A204.1 (cell line): ENCODE measurements around the gene ZNF91.
"Not testable (repeated sequence)": the region's sequence is repeated elsewhere in the genome, so short reads cannot be mapped to it uniquely, and the experiment has no call there.

ENCODE experiments used
- FAIRE-seq: peaks from 2 replicates; lab custom pipeline; 2012; peaks lifted over from hg19 to GRCh38; lab: Jason Lieb, UNC

Gene ZNF91

GRCh38 chr19:23395722-23396117, 449 bp upstream of the ZNF91 start:
- FAIRE-seq: not testable (repeated sequence)

DNA sequence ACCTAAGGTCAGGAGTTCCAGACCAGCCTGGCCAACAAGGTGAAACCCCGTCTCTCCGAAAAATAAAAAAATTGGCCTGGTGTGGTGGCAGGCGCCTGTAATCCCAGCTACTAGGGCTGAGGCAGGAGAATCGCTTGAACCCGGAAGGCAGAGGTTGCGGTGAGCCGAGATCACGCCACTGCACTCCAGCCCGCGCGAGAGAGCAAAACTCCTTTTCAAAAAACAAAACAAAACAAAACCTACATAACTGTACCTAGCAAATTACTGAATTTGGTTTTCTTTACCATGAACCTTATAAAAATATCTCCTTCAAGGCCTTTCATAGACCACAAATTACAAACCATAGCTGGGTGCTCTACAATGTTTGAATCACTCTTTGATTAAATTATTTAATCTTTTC, 760 bp downstream of the ZNF91 start:
- FAIRE-seq: no peak

GRCh38 chr19:23393121-23393520, 2.1 kb downstream of the ZNF91 start:
- FAIRE-seq: no peak

- FAIRE-seq: no peak
Measured at GRCh38 chr19:23391236-23391635, 4.0 kb downstream of the ZNF91 start.

DNA sequence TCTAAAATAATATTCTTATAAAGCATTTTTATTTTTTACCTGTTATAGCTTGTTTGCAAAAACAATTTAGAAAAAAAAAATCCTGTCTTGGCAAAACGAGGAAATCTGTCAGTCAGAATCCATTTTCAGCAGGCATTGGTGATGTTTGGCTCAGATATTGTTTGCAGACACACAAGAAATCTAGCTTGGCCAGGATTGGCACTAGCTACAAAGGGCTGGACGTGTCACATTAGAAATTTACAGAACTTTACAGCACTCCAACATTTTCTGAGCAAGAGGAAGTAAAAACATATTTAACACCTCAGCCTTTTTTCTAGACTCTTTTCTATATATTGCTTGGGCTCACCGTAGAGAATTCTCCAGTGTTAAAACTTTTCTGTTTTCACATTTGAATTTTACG, 9.9 kb downstream of the ZNF91 start:
- no peak for FAIRE-seq

DNA sequence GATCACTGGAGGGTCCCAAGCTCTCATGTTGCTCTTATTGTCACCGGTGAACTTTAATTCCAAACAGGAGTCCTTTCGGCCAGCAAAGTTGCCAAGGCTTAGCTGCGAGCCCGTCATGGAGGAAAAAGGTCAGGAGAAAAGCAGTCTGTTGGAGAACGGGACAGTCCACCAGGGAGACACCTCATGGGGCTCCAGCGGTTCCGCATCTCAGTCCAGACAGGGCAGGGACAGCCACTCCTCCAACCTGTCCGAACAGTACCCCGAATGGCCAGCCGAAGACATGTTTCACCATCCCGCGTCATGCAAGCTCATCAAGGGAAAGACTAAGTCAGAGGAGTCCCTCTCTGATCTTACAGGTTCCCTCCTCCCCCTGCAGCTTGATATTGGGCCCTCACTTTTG, 10.4 kb downstream of the ZNF91 start:
- FAIRE-seq: no peak

DNA sequence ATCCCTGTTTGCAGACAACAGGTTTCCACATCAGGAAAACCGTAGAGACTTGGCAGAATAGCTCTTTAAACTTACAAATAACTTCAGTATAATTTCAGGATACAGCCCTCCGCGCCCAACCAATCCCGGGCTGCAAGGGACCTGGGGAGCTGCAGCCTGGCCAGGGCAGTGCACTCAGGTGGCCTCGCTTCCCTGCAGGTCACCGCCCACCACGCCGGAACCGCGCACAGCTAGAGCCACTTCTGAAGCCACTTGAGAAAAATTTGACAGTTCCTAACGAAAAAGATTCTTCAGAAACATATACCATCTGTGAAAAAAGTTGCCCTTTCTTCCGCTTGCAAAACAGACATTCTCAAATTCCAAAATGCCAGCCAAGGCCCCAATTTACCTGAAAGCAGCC, 11.1 kb downstream of the ZNF91 start:
- no peak for FAIRE-seq

GRCh38 chr19:23382955-23383354, 12.3 kb downstream of the ZNF91 start:
- FAIRE-seq: no peak

DNA sequence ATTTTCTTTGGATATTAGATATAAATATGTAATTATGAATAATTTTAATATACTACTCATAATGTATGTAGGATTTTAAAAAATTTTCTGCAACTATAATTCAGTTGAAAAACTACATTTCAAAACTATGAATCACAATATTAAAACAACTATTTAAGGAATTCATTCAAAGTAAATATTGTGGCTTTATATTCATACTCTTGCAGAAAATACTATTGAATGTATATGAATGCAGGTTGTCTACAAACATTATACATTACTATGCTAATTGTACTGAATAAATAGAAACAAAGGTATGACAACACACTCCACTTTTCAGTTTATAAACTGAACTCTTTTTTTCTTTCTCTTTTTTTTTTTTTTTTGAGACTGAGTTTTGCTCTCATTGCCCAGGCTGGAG, 14.2 kb downstream of the ZNF91 start:
- peak; percentile 91 for FAIRE-seq

DNA sequence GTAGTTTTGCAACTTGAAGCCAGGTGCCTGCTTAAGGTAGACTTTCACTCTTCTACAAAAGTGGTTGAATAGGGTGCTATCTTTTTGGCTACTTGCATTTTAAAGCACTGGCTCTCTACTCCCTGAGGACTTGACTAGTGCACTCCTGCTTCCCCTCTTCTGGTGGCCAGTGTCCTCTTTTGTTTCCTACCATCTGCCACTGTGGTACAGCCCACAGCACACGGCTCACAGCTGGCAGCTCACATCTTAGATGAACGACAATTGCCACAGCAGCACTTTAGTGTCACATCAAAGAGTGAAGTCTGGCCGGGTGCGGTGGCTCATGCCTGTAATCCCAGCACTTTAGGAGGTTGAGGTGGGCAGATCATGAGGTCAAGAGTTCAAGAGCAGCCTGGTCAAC, 15.6 kb downstream of the ZNF91 start:
- not testable (repeated sequence) for FAIRE-seq

- FAIRE-seq: no peak
Measured at GRCh38 chr19:23378948-23379347, 16.3 kb downstream of the ZNF91 start.

DNA sequence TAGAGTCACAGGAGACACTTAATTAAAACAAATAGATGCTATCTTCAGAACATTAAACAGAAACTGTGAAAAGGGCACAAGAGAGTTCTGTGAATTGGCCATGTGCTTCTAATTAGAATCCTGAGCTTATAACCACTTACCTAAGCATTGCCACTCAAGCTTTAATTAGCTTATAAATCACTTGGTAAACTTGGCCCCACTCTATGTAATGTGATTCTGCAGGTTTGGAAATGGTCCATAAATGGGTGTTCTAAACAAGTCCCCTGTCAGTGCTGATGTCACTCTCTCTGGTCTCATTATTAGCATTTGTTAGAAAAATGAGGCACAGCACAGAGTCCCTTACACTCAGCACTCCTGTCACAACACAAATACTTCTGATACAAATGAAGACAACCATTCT, 18.0 kb downstream of the ZNF91 start:
- FAIRE-seq: no peak

DNA sequence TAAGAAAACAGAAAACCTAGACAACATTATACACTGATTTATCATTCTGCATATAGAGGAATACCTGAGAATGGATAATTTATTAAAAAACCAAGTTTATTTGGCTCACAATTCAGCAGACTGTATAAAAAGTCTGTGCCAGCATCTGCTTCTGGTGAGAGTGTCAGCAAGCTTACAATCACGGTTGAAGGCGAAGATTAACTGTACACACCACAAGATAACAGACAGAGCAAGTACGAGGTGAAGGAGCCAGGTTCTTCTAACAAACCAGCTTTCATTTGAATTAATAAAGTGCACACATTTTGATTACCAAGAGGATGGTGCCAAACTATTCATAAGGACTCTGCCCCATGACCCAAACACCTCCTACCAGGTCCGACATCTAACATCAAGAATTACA, 28.8 kb downstream of the ZNF91 start:
- no peak for FAIRE-seq

DNA sequence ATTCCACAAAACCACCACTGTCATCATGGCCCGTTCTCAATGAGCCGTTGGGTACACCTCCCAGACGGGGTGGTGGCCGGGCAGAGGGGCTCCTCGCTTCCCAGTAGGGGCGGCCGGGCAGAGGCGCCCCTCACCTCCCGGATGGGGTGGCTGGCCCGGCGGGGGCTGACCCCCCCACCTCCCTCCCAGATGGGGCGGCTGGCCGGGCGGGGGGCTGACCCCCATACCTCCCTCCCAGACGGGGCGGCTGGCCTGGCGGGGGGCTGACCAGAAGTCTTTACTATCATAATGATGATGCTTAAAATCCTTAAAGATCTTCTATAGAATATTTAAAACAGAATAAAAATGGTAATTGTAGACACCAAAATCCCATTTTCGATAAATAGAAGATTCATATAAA, 29.2 kb downstream of the ZNF91 start:
- FAIRE-seq: not testable (repeated sequence)

DNA sequence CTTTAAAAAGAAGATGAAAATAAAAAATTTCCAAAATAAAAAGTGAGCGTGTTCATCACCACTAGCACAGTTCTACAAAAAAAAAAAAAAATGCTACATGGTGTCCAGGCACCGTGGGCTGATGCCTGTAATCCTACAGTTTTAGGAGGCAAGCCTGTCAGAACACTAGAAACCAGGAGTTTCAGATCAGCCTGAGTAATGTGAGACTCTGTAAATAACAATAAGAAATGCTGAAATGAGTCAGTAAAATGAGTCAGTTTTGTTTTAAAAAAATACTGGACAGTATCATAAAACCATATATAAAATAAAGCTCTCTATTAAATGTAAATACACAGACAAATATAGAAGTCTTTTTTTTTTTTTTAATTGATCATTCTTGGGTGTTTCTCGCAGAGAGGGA, 30.0 kb downstream of the ZNF91 start:
- no peak for FAIRE-seq

DNA sequence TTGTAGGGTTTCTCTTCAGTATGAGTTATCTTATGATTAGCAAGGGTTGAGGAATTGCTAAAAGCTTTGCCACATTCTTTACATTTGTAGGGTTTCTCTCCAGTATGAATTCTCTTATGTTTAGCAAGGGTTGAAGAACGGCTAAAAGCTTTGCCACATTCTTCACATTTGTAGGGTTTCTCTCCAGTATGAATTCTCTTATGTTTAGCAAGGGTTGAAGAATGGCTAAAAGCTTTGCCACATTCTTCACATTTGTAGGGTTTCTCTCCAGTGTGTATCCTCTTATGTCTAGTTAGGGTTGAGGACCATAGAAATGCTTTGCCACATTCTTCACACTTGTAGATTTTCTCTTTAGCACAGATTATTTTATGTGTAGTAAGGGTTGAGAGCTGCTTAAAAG, 33.4 kb downstream of the ZNF91 start:
- FAIRE-seq: not testable (repeated sequence)

DNA sequence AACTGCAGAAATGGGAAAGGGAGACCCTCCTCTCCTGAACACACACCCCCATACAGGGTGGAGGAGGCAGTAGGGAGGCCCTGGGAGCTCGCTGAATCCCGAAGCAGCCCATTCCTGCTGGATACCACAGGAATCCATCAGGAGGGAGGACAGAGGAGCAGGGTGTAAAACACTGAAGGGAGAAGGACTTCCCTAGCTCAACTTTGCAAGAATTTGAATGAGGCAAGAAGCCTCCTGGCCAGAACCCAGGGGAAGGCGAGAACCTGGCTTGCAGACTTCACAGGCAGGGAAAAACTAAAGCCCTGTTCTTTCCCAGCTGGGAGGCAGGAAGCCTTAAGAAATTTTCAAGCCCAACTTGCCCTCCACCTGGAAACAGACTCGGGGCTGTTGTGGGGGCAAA, 43.5 kb downstream of the ZNF91 start:
- no peak for FAIRE-seq

DNA sequence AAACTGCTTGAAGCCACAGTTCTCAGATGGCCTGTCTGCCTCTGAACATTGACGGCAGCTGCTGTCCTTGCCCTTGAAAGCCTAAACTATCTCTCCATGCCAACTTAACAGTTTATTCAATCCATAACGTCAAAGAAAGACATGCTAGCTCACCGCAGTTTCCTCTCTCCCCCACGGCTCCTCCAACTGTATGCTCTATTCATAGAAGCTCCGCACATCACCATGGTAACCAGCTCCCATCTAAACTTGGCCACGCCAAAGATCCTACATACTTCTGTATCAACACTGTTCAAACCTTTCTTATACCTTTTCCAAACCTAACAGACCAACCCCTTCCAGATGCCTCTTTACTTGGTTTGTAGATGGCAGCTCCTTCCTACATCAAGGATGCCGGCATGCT, 48.6 kb downstream of the ZNF91 start:
- FAIRE-seq: no peak

DNA sequence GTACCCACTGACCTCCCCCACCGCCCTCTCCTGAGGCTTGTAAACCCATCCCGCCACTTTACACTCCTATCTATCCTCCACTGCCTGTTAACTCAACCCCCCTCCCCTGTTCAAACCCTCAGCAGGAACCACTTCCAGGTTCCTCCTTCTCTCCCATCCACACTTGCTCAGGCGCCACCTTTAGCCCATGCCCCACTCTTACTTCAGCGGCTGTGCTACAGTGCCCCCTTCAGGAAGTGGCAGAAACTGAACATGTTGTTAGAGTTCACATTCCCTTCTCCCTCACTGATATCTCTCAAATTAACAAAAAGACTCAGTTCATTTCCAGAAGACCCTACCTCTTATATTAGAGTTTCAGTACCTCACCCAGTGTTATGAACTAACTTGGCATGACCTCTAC, 49.4 kb downstream of the ZNF91 start:
- no peak for FAIRE-seq

DNA sequence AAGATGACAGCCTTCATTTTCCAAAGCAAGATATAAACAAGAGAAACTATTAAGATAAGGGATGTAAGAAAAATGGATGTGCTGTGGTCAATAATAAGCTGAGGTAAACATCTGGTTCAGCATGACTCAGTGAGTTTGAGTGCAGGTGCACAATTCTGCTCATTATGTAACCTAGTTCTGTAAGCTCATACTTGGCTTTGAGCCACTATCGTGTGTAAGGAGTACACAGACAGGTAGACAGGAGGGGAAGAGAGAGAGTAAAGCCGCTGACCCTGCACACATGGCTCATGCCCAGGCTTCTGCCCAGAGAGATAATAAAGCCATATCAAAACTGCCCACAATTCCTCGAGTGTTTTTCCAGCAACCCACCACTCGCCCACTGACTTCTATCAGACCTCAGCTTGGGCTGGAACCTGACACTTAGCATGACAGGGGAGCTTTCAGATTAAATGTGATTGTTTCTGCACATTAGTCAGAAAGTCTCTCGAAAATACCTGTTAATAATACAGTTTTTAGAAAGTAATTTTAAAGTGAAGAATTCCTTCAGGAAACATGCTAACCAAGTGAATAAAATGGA, 51.7 kb downstream of the ZNF91 start:
- no peak for FAIRE-seq

DNA sequence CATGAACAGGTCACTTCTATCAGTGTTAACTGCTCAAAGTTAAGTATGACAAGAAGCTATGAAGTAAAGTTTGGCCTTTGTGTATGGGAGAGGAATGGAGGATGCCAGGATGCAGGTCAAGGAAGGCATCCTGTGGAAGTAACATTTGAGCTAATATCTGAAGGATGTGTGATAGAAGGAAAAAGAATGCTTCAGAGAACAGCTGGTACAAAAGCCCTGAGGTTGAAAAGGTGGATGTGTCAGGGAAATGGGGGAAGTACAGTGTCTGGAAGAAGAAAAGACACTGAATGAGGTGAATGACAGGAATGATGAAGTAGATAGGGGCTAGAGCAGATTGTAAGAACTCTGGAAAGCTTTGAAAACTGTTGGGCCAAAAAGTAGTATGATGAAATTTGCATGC, 67.1 kb downstream of the ZNF91 start:
- no peak for FAIRE-seq

GRCh38 chr19:23321953-23322549, 73.2 kb downstream of the ZNF91 start:
- FAIRE-seq: no peak

DNA sequence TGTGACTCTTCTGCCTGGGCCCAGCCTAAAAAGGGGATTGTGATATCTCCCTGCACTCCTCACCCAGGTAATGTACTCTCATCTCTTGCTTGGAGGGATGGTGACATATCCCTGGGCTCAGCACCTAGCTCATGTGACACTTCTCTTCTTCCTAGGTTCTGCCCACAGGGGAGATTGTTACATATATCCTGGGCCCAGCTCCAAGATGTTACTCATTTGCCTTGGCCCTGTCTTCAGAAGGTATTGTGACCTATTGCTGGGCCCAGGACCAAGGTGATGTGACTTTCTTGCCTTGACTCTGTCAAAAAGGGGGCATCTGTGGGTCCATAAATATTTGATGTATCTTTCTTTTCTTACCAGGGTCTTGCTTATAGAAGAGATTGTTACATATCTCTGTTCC, 73.9 kb downstream of the ZNF91 start:
- FAIRE-seq: not testable (repeated sequence)

DNA sequence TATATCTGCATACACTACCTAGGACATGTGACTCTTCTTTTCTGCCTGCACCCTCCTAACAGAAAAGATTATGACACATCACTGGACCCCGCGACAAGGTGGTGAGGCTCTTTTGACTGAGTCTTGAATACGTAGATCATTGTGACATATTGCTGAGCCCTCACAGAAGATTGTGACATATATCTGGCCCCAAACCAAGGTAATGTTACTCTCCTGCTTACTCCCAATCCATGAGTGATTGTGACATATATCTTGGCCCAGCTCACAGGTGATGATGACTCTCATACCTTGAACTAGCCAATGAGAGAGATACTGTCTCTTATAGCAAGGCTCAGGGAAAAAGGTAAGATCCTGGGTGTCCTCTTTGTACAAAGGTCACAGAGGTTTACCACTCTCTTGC, 75.7 kb downstream of the ZNF91 start:
- not testable (repeated sequence) for FAIRE-seq

- not testable (repeated sequence) for FAIRE-seq
Measured at GRCh38 chr19:23318941-23319340, 76.3 kb downstream of the ZNF91 start.
